Neural cell (in vitro differentiated cells): ENCODE results near the gene CDH12.
"Not testable (repeated sequence)": the region's sequence is repeated elsewhere in the genome, so short reads cannot be mapped to it uniquely, and the experiment has no call there.

ENCODE experiments used
- EP300 ChIP-seq: fragments of 450-650 bp; conservative IDR thresholded peaks from 2 replicates; pipeline ENCODE4 v1.6.1; 2014; ENCODE audit warnings: antibody characterized with exemption, mild to moderate bottlenecking, moderate library complexity; ENCODE audit not compliant: poor library complexity, severe bottlenecking
- EZH2 ChIP-seq: fragments of 200-600, 300-800 bp; shearing (Covaris generic), sonication (generic); IDR thresholded peaks from 2 replicates; pipeline ENCODE4 v1.6.1; 2014; ENCODE audit warnings: antibody characterized with exemption, low read length, borderline replicate concordance, mild to moderate bottlenecking; ENCODE audit not compliant: insufficient read depth, poor library complexity, severe bottlenecking
- POLR2AphosphoS5 ChIP-seq: IDR thresholded peaks from 2 replicates; pipeline ENCODE4 v1.6.1; 2012
- TAF1 ChIP-seq: IDR thresholded peaks from 2 replicates; pipeline ENCODE4 v1.6.1; 2012; ENCODE audit warnings: low read depth
- TF ChIP-seq, protein P1 (sequence below): fragments of 450-650 bp; IDR thresholded peaks from 2 replicates; pipeline ENCODE4 v1.5.1; 2014; ENCODE audit warnings: antibody characterized with exemption, mild to moderate bottlenecking, moderate library complexity; ENCODE audit not compliant: poor library complexity, severe bottlenecking
- TF ChIP-seq, protein P2 (sequence below): IDR thresholded peaks from 2 replicates; pipeline ENCODE4 v1.6.1; 2012; ENCODE audit warnings: borderline replicate concordance

- TF ChIP-seq, protein P1, sequence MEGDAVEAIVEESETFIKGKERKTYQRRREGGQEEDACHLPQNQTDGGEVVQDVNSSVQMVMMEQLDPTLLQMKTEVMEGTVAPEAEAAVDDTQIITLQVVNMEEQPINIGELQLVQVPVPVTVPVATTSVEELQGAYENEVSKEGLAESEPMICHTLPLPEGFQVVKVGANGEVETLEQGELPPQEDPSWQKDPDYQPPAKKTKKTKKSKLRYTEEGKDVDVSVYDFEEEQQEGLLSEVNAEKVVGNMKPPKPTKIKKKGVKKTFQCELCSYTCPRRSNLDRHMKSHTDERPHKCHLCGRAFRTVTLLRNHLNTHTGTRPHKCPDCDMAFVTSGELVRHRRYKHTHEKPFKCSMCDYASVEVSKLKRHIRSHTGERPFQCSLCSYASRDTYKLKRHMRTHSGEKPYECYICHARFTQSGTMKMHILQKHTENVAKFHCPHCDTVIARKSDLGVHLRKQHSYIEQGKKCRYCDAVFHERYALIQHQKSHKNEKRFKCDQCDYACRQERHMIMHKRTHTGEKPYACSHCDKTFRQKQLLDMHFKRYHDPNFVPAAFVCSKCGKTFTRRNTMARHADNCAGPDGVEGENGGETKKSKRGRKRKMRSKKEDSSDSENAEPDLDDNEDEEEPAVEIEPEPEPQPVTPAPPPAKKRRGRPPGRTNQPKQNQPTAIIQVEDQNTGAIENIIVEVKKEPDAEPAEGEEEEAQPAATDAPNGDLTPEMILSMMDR: not testable (repeated sequence)
- TF ChIP-seq, protein P2, sequence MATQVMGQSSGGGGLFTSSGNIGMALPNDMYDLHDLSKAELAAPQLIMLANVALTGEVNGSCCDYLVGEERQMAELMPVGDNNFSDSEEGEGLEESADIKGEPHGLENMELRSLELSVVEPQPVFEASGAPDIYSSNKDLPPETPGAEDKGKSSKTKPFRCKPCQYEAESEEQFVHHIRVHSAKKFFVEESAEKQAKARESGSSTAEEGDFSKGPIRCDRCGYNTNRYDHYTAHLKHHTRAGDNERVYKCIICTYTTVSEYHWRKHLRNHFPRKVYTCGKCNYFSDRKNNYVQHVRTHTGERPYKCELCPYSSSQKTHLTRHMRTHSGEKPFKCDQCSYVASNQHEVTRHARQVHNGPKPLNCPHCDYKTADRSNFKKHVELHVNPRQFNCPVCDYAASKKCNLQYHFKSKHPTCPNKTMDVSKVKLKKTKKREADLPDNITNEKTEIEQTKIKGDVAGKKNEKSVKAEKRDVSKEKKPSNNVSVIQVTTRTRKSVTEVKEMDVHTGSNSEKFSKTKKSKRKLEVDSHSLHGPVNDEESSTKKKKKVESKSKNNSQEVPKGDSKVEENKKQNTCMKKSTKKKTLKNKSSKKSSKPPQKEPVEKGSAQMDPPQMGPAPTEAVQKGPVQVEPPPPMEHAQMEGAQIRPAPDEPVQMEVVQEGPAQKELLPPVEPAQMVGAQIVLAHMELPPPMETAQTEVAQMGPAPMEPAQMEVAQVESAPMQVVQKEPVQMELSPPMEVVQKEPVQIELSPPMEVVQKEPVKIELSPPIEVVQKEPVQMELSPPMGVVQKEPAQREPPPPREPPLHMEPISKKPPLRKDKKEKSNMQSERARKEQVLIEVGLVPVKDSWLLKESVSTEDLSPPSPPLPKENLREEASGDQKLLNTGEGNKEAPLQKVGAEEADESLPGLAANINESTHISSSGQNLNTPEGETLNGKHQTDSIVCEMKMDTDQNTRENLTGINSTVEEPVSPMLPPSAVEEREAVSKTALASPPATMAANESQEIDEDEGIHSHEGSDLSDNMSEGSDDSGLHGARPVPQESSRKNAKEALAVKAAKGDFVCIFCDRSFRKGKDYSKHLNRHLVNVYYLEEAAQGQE: not testable (repeated sequence)
- TF ChIP-seq POLR2AphosphoS5, TAF1, EP300, EZH2: not testable (repeated sequence)
Measured at GRCh38 chr5:22139662-22140300, 713.4 kb downstream of the CDH12 start.
